Nephron progenitor cell (in vitro differentiated cells): ENCODE data around the gene SBK2.

Experiments used
- DNase-seq: peaks from one replicate; pipeline ENCODE4 v3.0.0; 2021
- H3K27ac Mint-ChIP-seq: 2 replicates; pipeline ENCODE4 v1.8.0; 2021; ENCODE audit warnings: mild to moderate bottlenecking, moderate library complexity, mixed read lengths
- H3K27me3 Mint-ChIP-seq: 2 replicates; pipeline ENCODE4 v1.8.0; 2021; ENCODE audit warnings: mild to moderate bottlenecking, low read depth, mixed read lengths; ENCODE audit not compliant: poor library complexity
- H3K36me3 Mint-ChIP-seq: 2 replicates; pipeline ENCODE4 v1.8.0; 2021; ENCODE audit warnings: low read depth, mixed read lengths
- H3K4me1 Mint-ChIP-seq: 2 replicates; pipeline ENCODE4 v1.8.0; 2021; ENCODE audit warnings: mixed read lengths
- H3K4me3 Mint-ChIP-seq: 2 replicates; pipeline ENCODE4 v1.8.0; 2021; ENCODE audit warnings: mild to moderate bottlenecking, moderate library complexity, mixed read lengths
- H3K9me3 Mint-ChIP-seq: 2 replicates; pipeline ENCODE4 v1.8.0; 2021; ENCODE audit warnings: mild to moderate bottlenecking, moderate library complexity, mixed read lengths
- CTCF ChIP-seq: fragments of 200-600 bp; sonication (generic); IDR thresholded peaks from 2 replicates; pipeline ENCODE4 v1.5.0; 2021; ENCODE audit warnings: antibody characterized with exemption

The SBK2 gene

GRCh38 chr19:55549500-55550320, 12.8 kb upstream of the SBK2 start:
- Mint-ChIP-seq H3K9me3 (no peaks in the 10 kb centered on the region), H3K4me1 (peaks cover 89% of the 10 kb centered on the region), H3K36me3 (no peaks in the 10 kb centered on the region), H3K27me3 (peaks cover 25% of the 10 kb centered on the region), H3K27ac (peak overlapping the region; percentile 95), H3K4me3 (peak overlapping the region; percentile 64)
- DNase-seq: peak; percentile 69
- TF ChIP-seq CTCF: no peak

GRCh38 chr19:55546822-55547614, 10.1 kb upstream of the SBK2 start:
- peaks cover 75% of the 10 kb centered on the region for H3K4me1 Mint-ChIP-seq
- H3K9me3 Mint-ChIP-seq: peaks cover 6% of the 10 kb centered on the region
- H3K36me3 Mint-ChIP-seq: no peaks in the 10 kb centered on the region
- peak overlapping the region; percentile 59 for H3K4me3 Mint-ChIP-seq
- H3K27me3 Mint-ChIP-seq: peaks cover 20% of the 10 kb centered on the region
- peak overlapping the region; percentile 96 for H3K27ac Mint-ChIP-seq
- no peak for DNase-seq
- no peak for TF ChIP-seq CTCF

- H3K27me3 Mint-ChIP-seq: peaks cover 17% of the 10 kb centered on the region
- no peaks in the 10 kb centered on the region for H3K36me3 Mint-ChIP-seq
- TF ChIP-seq CTCF: no peak
- peak overlapping the region; percentile 99 for H3K27ac Mint-ChIP-seq
- H3K9me3 Mint-ChIP-seq: peaks cover 11% of the 10 kb centered on the region
- peaks cover 72% of the 10 kb centered on the region for H3K4me1 Mint-ChIP-seq
- H3K4me3 Mint-ChIP-seq: peak overlapping the region; percentile 68
- DNase-seq: no peak
Measured at GRCh38 chr19:55546011-55546410, 9.1 kb upstream of the SBK2 start.

DNA sequence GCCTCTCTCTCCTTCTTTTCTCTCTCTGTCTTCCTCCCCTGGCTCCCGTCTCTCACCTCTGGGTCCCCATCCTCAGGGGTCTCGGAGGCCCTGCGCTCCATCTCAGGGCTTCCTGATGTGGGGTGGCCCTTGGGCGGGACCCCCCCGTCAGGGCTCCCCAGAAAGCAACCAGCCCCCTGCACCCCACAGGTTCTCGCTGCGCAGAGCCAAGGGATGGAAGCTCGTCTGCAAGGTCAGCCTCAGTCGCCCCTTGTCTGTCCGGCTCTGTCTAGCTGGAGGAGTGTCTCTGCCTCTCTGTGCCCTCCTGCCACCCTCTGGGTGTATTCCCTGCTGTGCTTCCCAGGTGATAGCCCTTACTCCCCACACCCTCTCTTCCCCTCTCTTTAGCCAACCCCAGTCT, 8.5 kb upstream of the SBK2 start, which contains the start of gene SBK3:
SBK3 (minus strand) TSS at position 101 of the 400 bp plus-strand sequence; CDS start at position 101, 0 bp downstream.
- peak within 1 kb of the TSS; percentile 68 for H3K4me3 Mint-ChIP-seq
- TF ChIP-seq CTCF: no peak
- H3K36me3 Mint-ChIP-seq: no peaks in the 10 kb centered on the region
- H3K9me3 Mint-ChIP-seq: peaks cover 11% of the 10 kb centered on the region
- peaks cover 22% of the 10 kb centered on the region for H3K27me3 Mint-ChIP-seq
- peak within 1 kb of the TSS; percentile 99 for H3K27ac Mint-ChIP-seq
- no peak for DNase-seq
- H3K4me1 Mint-ChIP-seq: peaks cover 71% of the 10 kb centered on the region

- H3K4me1 Mint-ChIP-seq: peaks cover 71% of the 10 kb centered on the region
- peak overlapping the region; percentile 68 for H3K4me3 Mint-ChIP-seq
- no peak for TF ChIP-seq CTCF
- H3K36me3 Mint-ChIP-seq: no peaks in the 10 kb centered on the region
- peaks cover 11% of the 10 kb centered on the region for H3K9me3 Mint-ChIP-seq
- peak overlapping the region; percentile 95 for H3K27ac Mint-ChIP-seq
- peaks cover 25% of the 10 kb centered on the region for H3K27me3 Mint-ChIP-seq
- no peak for DNase-seq
Measured at GRCh38 chr19:55544776-55545439, 8.0 kb upstream of the SBK2 start.
